ENCODE data around the gene CNTN5. TPM values are rescaled to one million over a fixed set of nuclear protein-coding genes. Genes with fewer than 3 reads are reported as not detected.

Gene CNTN5
- total RNA-seq, 6 donors from 2014 or later: 0.13 to 1.0 (median 0.57) TPM; not detected in 2

DNA sequence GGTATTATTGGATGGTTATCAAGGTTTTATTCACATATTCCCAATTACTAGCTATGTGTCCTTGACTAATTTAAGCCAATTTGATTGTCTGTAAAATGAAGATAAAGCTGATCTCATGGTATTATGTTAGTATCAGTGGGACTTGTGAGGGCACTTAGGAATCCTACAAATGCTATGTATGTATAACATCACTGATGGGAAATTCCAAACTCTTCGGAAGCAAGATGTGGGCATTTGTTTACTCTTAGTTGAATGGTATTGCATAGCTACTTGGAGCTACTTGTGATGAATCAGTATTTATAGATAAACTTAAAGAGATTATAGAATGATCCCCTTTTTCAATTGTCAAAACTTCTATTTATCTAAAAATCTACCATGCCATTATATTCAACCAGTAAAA is 239.9 kb downstream of the CNTN5 start:
- 48 to 69% methylated on average over 1 of the region's 1 CpG for WGBS, 2 donors
- Histone ChIP-seq H3K36me3 (no peaks in the 10 kb centered on the region), H3K4me3 (no peak overlapping the region), H3K4me1 (no peaks in the 10 kb centered on the region), H3K27me3 (no peaks in the 10 kb centered on the region), H3K9me3 (no peaks in the 10 kb centered on the region), H3K27ac (no peak overlapping the region)
- DNase-seq (no peak), ATAC-seq (ENCODE audit: low FRiP score in 2 of 2) (no peak)
- TF ChIP-seq POLR2AphosphoS5 (IDR thresholded peaks at IDR 0.05): no peak
- no peak for TF ChIP-seq EP300 (IDR thresholded peaks at IDR 0.05)

- no peak for DNase-seq
- no peak for ATAC-seq (ENCODE audit: low FRiP score in 2 of 2)
- WGBS, 2 donors: 52 to 60% methylated on average over 3 of the region's 3 CpGs
- H3K27ac ChIP-seq: no peak overlapping the region
- no peaks in the 10 kb centered on the region for H3K27me3 ChIP-seq
- TF ChIP-seq POLR2A (IDR thresholded peaks at IDR 0.05): no peak
- TF ChIP-seq CTCF (IDR thresholded peaks at IDR 0.05): no peak
- no peak for TF ChIP-seq EP300 (IDR thresholded peaks at IDR 0.05)
- TF ChIP-seq POLR2AphosphoS5 (IDR thresholded peaks at IDR 0.05): no peak
- no peaks in the 10 kb centered on the region for H3K4me1 ChIP-seq
- no peak overlapping the region for H3K4me3 ChIP-seq
- no peaks in the 10 kb centered on the region for H3K36me3 ChIP-seq
- no peaks in the 10 kb centered on the region for H3K9me3 ChIP-seq
Measured at GRCh38 chr11:99268886-99269285, 248.1 kb downstream of the CNTN5 start.

GRCh38 chr11:99271527-99271926 is 250.8 kb downstream of the CNTN5 start:
- H3K9me3 ChIP-seq: no peaks in the 10 kb centered on the region
- H3K4me3 ChIP-seq: no peak overlapping the region
- no peaks in the 10 kb centered on the region for H3K27me3 ChIP-seq
- TF ChIP-seq EP300 (IDR thresholded peaks at IDR 0.05) (no peak), CTCF (IDR thresholded peaks at IDR 0.05) (no peak), POLR2A (IDR thresholded peaks at IDR 0.05) (no peak), POLR2AphosphoS5 (IDR thresholded peaks at IDR 0.05) (no peak)
- no peak overlapping the region for H3K27ac ChIP-seq
- 89% methylated on average over 5 of the region's 5 CpGs for WGBS, 2 donors
- DNase-seq (no peak), ATAC-seq (ENCODE audit: low FRiP score in 2 of 2) (no peak)
- H3K4me1 ChIP-seq: no peaks in the 10 kb centered on the region
- no peaks in the 10 kb centered on the region for H3K36me3 ChIP-seq

DNA sequence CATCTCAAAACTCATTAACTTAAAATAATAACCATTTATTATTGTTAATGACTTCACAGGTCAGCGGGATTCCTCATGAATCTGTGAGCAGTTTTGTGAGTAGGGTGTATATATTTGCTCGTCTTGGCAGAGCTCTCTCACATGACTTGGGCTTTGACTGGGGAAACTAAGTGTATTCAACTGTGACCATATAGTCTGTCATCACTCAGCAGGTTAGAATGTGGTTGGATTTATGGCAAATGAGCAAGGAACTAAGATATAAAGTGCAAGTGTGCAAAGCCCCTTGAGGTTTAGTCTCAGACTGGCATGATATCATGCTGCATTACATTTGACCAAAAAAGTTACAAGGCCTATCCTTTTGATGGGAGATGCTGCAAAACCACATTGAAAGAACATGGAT is 254.8 kb downstream of the CNTN5 start:
- 87 to 92% methylated on average over 2 of the region's 2 CpGs for WGBS, 2 donors
- TF ChIP-seq EP300 (IDR thresholded peaks at IDR 0.05) (no peak), POLR2A (IDR thresholded peaks at IDR 0.05) (no peak), POLR2AphosphoS5 (IDR thresholded peaks at IDR 0.05) (no peak), CTCF (IDR thresholded peaks at IDR 0.05) (no peak)

GRCh38 chr11:99277281-99277680 is 256.5 kb downstream of the CNTN5 start:
- ATAC-seq (ENCODE audit: low FRiP score in 2 of 2): no peak
- Histone ChIP-seq H3K36me3 (no peaks in the 10 kb centered on the region), H3K4me1 (no peaks in the 10 kb centered on the region), H3K27ac (no peak overlapping the region), H3K4me3 (no peak overlapping the region), H3K9me3 (no peaks in the 10 kb centered on the region), H3K27me3 (no peaks in the 10 kb centered on the region)
- TF ChIP-seq POLR2A (IDR thresholded peaks at IDR 0.05) (no peak), POLR2AphosphoS5 (IDR thresholded peaks at IDR 0.05) (no peak), EP300 (IDR thresholded peaks at IDR 0.05) (no peak), CTCF (IDR thresholded peaks at IDR 0.05) (no peak)
- 17 to 28% methylated on average over 1 of the region's 1 CpG for WGBS, 2 donors
- DNase-seq: no peak

More for the DNA sequence above, 254.8 kb downstream of the CNTN5 start:
- H3K4me1 ChIP-seq: no peaks in the 10 kb centered on the region
- no peaks in the 10 kb centered on the region for H3K36me3 ChIP-seq
- ATAC-seq (ENCODE audit: low FRiP score in 2 of 2): no peak
- no peaks in the 10 kb centered on the region for H3K9me3 ChIP-seq
- no peak overlapping the region for H3K4me3 ChIP-seq
- no peaks in the 10 kb centered on the region for H3K27me3 ChIP-seq
- no peak overlapping the region for H3K27ac ChIP-seq
- DNase-seq: no peak

Measured in upper lobe of left lung (tissue), 6 donors.